ENCODE results near the gene NPHS1.

DNA sequence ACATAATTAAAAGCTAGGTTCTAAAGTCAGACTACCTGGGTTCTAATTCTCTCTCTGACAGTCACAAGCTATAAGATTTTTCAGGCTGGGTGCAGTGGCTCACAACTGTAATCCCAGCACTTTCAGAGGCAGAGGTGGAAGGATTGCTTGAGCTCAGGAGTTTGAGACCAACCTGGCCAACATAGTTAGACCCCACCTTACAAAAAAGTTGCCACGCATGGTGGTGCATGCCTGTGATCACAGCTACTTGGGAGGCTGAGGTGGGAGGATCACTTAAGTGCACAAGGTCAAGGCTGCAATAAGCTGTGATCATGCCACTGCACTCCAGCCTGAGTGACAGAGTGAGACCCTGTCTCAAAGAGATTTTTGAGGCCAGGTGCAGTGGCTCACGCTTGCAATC, 42.0 kb upstream of the NPHS1 start:
- TF ChIP-seq CTCF (IDR thresholded peaks at IDR 0.05; ENCODE audit: low read depth, low read length) (no peak), POLR2A (IDR thresholded peaks at IDR 0.05; ENCODE audit: extremely low read depth, insufficient read length) (no peak)
- TF ChIP-seq, protein P1, sequence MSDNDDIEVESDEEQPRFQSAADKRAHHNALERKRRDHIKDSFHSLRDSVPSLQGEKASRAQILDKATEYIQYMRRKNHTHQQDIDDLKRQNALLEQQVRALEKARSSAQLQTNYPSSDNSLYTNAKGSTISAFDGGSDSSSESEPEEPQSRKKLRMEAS (IDR thresholded peaks at IDR 0.05; ENCODE audit: low read depth, low read length) = no peak

Data from NB4 (cell line).